Lung (tissue), 12 donors: Measurements from ENCODE around the gene PDPK1. TPM values are rescaled to one million over a fixed set of nuclear protein-coding genes. Genes with fewer than 3 reads are reported as not detected.
A peak's percentile ranks its signal among the peaks of the same experiment; 100 is the strongest.

Experiments
- ATAC-seq: fragments of 200-7000 bp; cut with Tn5 transposase; one replicate; pipeline ENCODE4 v1.9.1; 2020; ENCODE audit warnings: moderate number of reproducible peaks; ENCODE audit not compliant: insufficient read depth, low FRiP score
- DNase-seq, 3 donors: peaks; one replicate each; pipeline ENCODE4 v3.0.0-alpha.2; 2013 to 2017
- H3K27ac ChIP-seq, 2 donors: one replicate each; pipeline ENCODE4 v1.5.1; 2013; ENCODE audit warnings: mild to moderate bottlenecking in 2 of 2, moderate library complexity in 2 of 2, control low read depth in 1 of 2, inconsistent platforms in 1 of 2, low read depth in 1 of 2, low read length in 1 of 2
- H3K27me3 ChIP-seq, 3 donors: one replicate each; pipeline ENCODE4 v1.5.1; 2013; ENCODE audit warnings: low read length in 2 of 3; ENCODE audit not compliant: control insufficient read depth in 3 of 3, insufficient read depth in 3 of 3
- H3K36me3 ChIP-seq, 4 donors: one replicate each; pipeline ENCODE4 v1.5.1; 2013; ENCODE audit warnings: low read length in 4 of 4, mild to moderate bottlenecking in 1 of 4, moderate library complexity in 1 of 4; ENCODE audit not compliant: control insufficient read depth in 4 of 4, insufficient read depth in 4 of 4
- H3K4me1 ChIP-seq, 5 donors: one replicate each; pipeline ENCODE4 v1.5.1; 2013; ENCODE audit warnings: low read length in 5 of 5, mild to moderate bottlenecking in 2 of 5, moderate library complexity in 1 of 5; ENCODE audit not compliant: control insufficient read depth in 5 of 5, insufficient read depth in 5 of 5
- H3K4me3 ChIP-seq: one replicate; pipeline ENCODE4 v1.5.1; 2013; ENCODE audit warnings: mild to moderate bottlenecking, control low read depth, moderate library complexity
- H3K9ac ChIP-seq, 2 donors: one replicate each; pipeline ENCODE4 v1.5.1; 2013; ENCODE audit warnings: low read length in 2 of 2, control low read depth in 1 of 2; ENCODE audit not compliant: insufficient read depth in 1 of 2
- H3K9me3 ChIP-seq, 4 donors: one replicate each; pipeline ENCODE4 v1.5.1; 2013; ENCODE audit warnings: low read length in 3 of 4, mild to moderate bottlenecking in 1 of 4, moderate library complexity in 1 of 4; ENCODE audit not compliant: control insufficient read depth in 4 of 4, insufficient read depth in 3 of 4
- WGBS, 2 donors: extraction: QIAGEN DNeasy Blood & Tissue Kit; methylation state at CpG; one replicate each; pipeline ENCODE4 v1.1.7; 2013; 5-methylcytosine and 5-hydroxymethylcytosine counted together
- polyA plus RNA-seq, 2 donors: library from polyadenylated mRNA; stranded (reverse); fragments of 200-250 nt; gene quantifications; one replicate each; pipeline ENCODE4 v1.2.1, GENCODE V29; 2013
- total RNA-seq, 2 donors: library from RNA; depleted of rRNA in 1 of 2; stranded (reverse); fragments of >200 nt in 1 of 2; gene quantifications; one replicate each; pipeline ENCODE4 v1.2.1, GENCODE V29; 2014 to 2021
- TF ChIP-seq, protein P1 (sequence below): IDR thresholded peaks from 2 replicates; pipeline ENCODE4 v1.5.1; 2012; ENCODE audit warnings: mild to moderate bottlenecking; ENCODE audit errors: control extremely low read depth, extremely low read depth
- donor health status: control.
- donor health status: control.
- donor health status: Bipolar disorder and iron deficiency.
- donor health status: healthy.
- donor health status: DM: yes; HTN: yes; CAD: no.

Gene PDPK1
- total and polyA plus RNA-seq, 4 donors: 16.7 to 79.0 (median 33.8) TPM

DNA sequence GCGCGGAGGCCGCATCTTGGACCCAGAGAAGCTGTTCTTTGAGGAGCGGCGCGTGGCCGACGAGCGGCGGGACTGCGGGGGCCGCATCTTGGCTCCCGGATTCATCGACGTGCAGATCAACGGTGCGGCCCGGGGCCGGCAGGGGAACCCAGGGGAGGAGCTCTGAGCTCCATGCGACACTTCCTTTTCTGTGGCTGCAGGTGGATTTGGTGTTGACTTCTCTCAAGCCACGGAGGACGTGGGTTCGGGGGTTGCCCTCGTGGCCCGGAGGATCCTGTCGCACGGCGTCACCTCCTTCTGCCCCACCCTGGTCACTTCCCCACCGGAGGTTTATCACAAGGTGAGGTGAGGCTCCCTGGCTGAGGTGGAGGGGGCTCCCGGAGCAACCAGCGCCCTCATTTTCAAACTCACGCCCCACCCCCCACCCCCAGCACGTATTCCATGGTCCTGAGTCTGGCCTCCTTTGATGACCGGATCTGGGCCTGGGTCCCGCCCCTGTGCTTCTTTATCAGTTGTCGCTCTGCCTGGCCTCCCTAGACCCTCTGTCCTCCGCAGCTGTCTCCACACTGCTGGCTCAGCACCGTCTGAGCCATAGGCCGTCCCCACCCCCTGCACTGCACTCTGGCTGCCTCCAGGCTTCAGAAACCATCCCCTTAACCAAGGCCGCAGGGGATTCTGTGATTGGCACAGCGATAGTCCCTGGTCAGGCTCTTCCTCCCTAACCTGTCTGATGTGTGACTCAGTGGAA, 16.9 kb upstream of the PDPK1 start:
- H3K4me1 ChIP-seq: peaks cover 10 to 33% (median 22%) of the 10 kb centered on the region in 5 donors
- 21 to 23% methylated on average over 39 to 41 of the region's 41 CpGs for WGBS, 2 donors
- H3K9ac ChIP-seq: peak overlapping the region in 1 of 2 donors; percentile 58
- peak; percentile 9 for ATAC-seq
- peak in 1 of 3 donors; percentile 14 for DNase-seq
- H3K27me3 ChIP-seq: no peaks in the 10 kb centered on the region
- peak overlapping the region; percentile 89 for H3K4me3 ChIP-seq
- H3K9me3 ChIP-seq: no peaks in the 10 kb centered on the region
- H3K36me3 ChIP-seq: peaks cover 3 to 36% (median 11%) of the 10 kb centered on the region in 4 donors
- TF ChIP-seq, protein P1, sequence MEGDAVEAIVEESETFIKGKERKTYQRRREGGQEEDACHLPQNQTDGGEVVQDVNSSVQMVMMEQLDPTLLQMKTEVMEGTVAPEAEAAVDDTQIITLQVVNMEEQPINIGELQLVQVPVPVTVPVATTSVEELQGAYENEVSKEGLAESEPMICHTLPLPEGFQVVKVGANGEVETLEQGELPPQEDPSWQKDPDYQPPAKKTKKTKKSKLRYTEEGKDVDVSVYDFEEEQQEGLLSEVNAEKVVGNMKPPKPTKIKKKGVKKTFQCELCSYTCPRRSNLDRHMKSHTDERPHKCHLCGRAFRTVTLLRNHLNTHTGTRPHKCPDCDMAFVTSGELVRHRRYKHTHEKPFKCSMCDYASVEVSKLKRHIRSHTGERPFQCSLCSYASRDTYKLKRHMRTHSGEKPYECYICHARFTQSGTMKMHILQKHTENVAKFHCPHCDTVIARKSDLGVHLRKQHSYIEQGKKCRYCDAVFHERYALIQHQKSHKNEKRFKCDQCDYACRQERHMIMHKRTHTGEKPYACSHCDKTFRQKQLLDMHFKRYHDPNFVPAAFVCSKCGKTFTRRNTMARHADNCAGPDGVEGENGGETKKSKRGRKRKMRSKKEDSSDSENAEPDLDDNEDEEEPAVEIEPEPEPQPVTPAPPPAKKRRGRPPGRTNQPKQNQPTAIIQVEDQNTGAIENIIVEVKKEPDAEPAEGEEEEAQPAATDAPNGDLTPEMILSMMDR: no peak
- peak overlapping the region in 1 of 2 donors; percentile 75 for H3K27ac ChIP-seq

DNA sequence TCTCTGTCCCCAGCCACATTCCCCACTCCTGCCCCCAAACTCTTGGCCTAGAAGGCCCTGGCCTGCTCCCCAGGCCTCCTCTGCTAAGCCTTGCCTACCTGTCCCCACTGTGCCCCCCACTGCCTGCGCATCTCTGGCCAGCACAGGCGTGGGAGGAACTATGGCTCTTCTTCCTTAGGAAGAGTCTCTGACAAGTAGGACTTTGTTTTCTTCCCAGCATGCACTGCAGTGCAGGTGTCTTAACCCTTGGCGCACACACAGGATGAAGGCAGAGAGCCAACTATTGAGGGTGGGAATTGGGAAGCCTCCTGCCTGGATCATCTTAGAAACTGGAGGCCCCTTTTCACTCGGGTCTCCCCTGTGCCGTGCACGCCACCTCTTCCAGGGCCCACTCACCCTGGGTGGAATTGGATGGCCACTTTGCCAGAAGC, 14.0 kb upstream of the PDPK1 start:
- ATAC-seq (no peak), DNase-seq (peak in 1 of 3 donors; percentile 6)
- peaks cover 3 to 54% (median 13%) of the 10 kb centered on the region in 4 donors for H3K36me3 ChIP-seq
- H3K27ac ChIP-seq: no peak overlapping the region
- 90 to 93% methylated on average over 6 of the region's 6 CpGs for WGBS, 2 donors
- H3K9me3 ChIP-seq: no peaks in the 10 kb centered on the region
- no peak overlapping the region for H3K4me3 ChIP-seq
- TF ChIP-seq, protein P1: no peak
- H3K27me3 ChIP-seq: no peaks in the 10 kb centered on the region
- H3K4me1 ChIP-seq: peaks cover 3 to 12% (median 9%) of the 10 kb centered on the region in 5 donors
- H3K9ac ChIP-seq: no peak overlapping the region

DNA sequence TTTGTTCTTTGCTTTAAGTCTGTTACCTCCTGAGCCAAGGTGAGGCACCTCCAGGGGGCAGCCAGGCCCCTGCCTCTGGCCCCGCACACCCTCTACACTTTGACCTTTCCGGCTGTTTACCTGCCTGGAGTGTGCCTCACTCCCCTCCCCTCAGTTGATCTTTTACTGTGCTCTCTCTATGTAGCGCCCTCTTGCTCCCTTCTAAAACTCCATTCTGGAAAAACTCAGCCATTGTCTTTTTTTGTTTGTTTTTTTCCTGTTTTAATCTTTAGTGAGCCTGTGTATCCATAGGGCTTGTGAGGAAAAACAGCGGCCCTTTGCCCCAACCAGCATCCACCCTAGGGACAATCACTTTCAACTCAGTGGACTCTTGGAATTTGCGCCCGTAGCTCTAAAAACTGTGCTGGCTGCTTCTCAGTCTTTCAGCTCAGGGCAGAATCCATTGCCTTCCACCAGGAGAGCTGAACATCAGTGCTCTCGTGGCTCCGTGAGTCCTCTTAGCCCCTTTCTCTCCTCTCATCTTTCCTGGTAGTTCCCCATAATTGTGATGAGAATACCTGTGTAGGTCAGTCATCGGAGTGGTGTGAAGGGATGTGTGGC, 13.4 kb upstream of the PDPK1 start:
- Histone ChIP-seq H3K4me1 (peaks cover 0 to 7% (median 6%) of the 10 kb centered on the region in 5 donors), H3K9ac (no peak overlapping the region), H3K36me3 (peaks cover 3 to 54% (median 14%) of the 10 kb centered on the region in 4 donors), H3K4me3 (no peak overlapping the region), H3K27me3 (no peaks in the 10 kb centered on the region), H3K9me3 (no peaks in the 10 kb centered on the region), H3K27ac (no peak overlapping the region)
- WGBS, 2 donors: 96 to 97% methylated on average over 9 of the region's 9 CpGs
- ATAC-seq (no peak), DNase-seq (no peak)
- TF ChIP-seq, protein P1: no peak
